SK-N-MC (cell line): ENCODE measurements around the gene MAPK12.

ENCODE experiments used
- EZH2 ChIP-seq: fragments of 200-600 bp; sonication (generic); IDR thresholded peaks from one replicate; pipeline ENCODE4 v1.6.1; 2017; ENCODE audit warnings: antibody characterized with exemption
- POLR2AphosphoS5 ChIP-seq: IDR thresholded peaks from 2 replicates; pipeline ENCODE4 v1.6.1; 2012; ENCODE audit warnings: mild to moderate bottlenecking, low read depth, low read length, borderline replicate concordance

GRCh38 chr22:50303515-50303847 lies 42.0 kb upstream of the MAPK12 start:
- TF ChIP-seq EZH2 (no peak), POLR2AphosphoS5 (no peak)
